ENCODE data around the gene SYNE3.

The SYNE3 gene

DNA sequence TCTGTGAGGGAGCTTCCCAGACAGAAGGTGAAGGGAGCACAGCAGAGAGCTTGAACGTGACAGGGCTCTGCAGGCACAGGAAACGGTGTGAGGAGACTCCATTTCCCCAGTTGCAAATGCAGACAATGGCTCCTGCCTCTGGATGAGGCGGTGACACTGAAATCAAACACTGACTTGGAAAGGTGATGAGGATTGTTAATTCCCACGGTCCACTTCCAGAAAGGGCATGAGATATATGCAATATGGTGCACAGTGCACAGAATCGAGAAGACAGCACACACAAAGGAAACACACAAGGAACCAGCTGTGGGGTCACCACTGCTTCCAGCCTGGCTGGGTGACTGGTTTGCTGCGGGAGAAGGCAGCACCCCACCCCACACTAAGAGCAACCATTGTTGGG, 42.0 kb downstream of the SYNE3 start:
- DNase-seq (ENCODE audit: low read depth) = no peak
- no peak overlapping the region for H3K4me3 ChIP-seq (replicated peaks; ENCODE audit: low read depth, low read length)
- no peak for TF ChIP-seq CTCF (IDR thresholded peaks at IDR 0.05; ENCODE audit: low read length, missing control alignments)

- DNase-seq (ENCODE audit: low read depth) = no peak
- TF ChIP-seq CTCF (IDR thresholded peaks at IDR 0.05; ENCODE audit: low read length, missing control alignments) = no peak
- no peak overlapping the region for H3K4me3 ChIP-seq (replicated peaks; ENCODE audit: low read depth, low read length)
These were observed 43.6 kb downstream of the SYNE3 start for GRCh38 chr14:95472819-95473251.

GRCh38 chr14:95471476-95471875, 45.0 kb downstream of the SYNE3 start:
- no peak overlapping the region for H3K4me3 ChIP-seq (replicated peaks; ENCODE audit: low read depth, low read length)
- DNase-seq (ENCODE audit: low read depth) = no peak
- no peak for TF ChIP-seq CTCF (IDR thresholded peaks at IDR 0.05; ENCODE audit: low read length, missing control alignments)

DNA sequence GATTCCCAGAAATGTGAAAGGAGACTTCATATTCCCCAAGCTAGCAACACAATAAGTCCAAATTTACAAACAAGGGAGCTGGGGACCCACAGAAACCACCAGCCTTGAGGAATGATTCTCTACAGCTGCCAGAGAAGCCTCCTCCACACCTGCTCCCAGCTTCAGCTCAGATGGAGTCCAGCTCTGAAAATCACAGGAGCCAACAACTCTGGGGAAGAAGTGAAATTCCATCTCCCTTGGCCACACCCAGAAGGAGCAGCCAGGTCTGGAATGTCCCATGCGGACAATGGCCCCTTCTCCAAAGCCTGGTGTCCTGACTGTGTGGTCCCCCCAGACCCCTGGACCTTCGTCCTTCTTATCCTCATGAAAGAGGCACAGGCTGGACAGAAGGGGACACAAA, 45.4 kb downstream of the SYNE3 start:
- TF ChIP-seq CTCF (IDR thresholded peaks at IDR 0.05; ENCODE audit: low read length, missing control alignments) = no peak
- no peak for DNase-seq (ENCODE audit: low read depth)
- no peak overlapping the region for H3K4me3 ChIP-seq (replicated peaks; ENCODE audit: low read depth, low read length)

DNA sequence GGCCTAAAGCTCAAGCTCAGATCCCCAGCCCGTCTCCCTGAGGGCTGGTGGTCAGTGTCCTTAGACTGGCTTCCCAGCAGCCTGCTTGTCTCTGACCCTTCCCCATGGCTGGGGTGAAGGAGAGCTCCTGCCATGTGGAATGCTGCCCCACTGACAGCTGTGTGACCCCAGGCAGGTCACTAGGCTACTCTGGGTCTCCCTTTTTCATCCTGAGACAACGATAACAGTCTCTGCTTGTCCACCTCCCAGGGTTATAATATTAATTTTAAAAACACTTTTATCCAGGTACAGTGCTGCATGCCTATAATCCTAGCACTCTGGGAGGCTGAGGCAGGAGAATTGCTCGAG, 47.3 kb downstream of the SYNE3 start:
- no peak for DNase-seq (ENCODE audit: low read depth)
- no peak overlapping the region for H3K4me3 ChIP-seq (replicated peaks; ENCODE audit: low read depth, low read length)
- TF ChIP-seq CTCF (IDR thresholded peaks at IDR 0.05; ENCODE audit: low read length, missing control alignments) = no peak

DNA sequence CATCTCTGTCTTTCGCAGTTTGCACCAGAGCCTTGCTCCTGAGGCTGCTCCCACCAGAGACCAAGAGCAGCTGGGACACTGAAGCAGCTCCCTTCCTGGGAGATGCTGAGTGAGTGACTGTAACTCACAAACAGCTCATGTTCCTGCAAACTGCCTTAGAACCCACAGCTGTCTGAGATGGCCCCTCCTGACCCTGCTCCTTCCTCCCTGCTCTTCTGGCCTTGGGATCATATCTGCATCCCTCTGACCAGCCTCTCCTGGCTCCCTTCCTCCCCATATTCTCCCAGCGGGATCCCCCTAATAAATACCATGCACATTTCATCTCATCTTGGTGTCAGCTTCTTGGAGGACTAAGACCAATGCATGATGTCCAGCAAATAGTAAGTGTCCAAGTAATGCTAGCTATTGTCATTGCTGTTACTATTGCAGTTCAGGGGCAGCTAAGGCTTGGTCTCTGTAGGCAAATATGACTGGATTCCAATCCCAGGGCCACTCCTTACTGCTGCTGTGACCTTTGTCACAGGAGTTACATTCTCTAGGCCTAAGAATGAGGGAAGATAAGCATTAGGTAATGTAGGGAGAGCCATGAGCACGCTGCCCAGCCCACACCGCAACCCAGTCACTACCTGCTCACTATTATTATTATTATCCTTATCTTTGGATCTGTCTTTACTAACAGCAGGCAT, 47.9 kb downstream of the SYNE3 start:
- no peak for TF ChIP-seq CTCF (IDR thresholded peaks at IDR 0.05; ENCODE audit: low read length, missing control alignments)
- DNase-seq (ENCODE audit: low read depth) = no peak
- H3K4me3 ChIP-seq (replicated peaks; ENCODE audit: low read depth, low read length) = no peak overlapping the region

DNA sequence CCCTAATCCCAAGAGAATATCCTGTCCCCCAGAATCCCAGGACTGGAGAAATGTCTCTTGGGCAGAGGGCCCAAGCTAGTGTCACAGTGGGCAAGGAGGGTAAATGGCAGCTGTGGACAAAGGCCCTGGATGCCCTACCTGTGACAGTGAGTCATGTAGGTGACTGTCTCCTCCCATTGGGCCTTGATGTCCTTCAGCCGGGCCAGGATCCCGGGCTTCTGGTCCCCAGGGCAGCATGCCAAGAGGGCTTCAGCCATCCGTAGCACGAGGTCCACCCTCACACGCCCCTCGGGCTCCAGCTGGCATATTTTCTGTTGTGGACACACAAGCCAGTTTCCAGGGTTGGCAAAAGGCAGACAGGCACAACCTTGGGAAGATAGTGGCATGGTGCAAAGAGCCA, 48.8 kb downstream of the SYNE3 start:
- DNase-seq (ENCODE audit: low read depth) = no peak
- TF ChIP-seq CTCF (IDR thresholded peaks at IDR 0.05; ENCODE audit: low read length, missing control alignments) = no peak
- H3K4me3 ChIP-seq (replicated peaks; ENCODE audit: low read depth, low read length) = no peak overlapping the region
